Limb (tissue), 2 donors: ENCODE measurements around the gene TIPRL.
"Not testable (repeated sequence)": the region's sequence is repeated elsewhere in the genome, so short reads cannot be mapped to it uniquely, and the experiment has no call there.

Source experiments
- DNase-seq, 2 donors: peaks; one replicate each; pipeline ENCODE4 v3.0.0-alpha.2; 2016; ENCODE audit errors: extremely low spot score in 2 of 2

TIPRL gene

DNA sequence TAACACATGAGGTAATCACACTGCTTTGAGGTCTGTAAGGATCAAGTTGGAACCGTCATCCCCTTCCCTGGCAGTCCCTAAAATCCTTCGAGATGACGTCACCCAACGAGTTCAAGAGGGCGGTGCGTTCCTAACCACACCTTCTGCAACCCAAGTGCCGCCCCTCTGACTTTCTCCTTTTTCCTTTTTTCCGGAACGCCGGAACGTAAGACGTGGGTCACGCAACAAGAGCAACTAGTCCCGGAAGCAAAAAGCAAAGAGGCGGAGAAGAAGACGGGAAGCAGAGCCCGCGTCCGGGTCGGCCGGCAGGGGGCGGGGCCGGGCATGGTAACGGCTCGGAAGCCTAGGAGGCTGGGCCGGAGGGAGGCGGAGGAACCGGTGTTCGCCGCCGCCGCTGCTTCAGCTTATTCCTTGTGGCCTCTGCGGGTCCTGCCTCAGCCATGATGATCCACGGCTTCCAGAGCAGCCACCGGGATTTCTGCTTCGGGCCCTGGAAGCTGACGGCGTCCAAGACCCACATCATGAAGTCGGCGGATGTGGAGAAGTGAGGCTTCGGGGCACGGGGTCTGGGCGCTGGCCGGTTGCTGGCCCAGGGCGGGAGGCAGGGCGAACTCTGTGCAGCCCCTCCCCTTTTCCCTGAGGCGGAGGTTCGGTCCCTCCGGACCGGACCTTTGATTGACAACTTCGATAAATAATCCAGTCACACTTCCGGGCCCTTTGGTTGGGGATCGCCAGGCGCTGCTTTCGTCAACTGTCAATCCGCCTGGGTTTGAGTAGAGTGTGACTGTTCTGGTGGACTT, at the start of gene TIPRL:
TIPRL (plus strand) TSS at position 325 of the 800 bp plus-strand sequence; CDS start at position 441, 116 bp downstream.
- DNase-seq, result peak; percentile 98

DNA sequence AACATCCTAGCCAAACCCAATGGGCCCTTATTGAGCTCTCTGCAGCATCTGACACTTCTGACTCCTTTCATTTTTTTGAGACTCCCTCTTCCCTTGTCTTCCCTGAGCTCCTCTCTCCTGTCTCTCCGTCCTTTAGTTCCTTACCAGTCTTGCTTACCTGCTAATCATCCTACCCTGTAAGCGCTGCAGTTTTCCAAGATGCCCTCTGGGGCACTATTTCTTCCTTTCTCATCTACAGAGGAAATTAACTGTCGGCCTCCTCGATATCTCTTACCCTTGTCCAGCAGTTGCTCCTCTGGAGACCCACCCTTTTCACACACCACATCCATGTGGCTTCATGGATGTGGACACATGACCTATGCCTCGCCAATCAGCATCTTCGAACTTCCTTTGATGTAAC, 48.8 kb upstream of the TIPRL start:
- no peak for DNase-seq

DNA sequence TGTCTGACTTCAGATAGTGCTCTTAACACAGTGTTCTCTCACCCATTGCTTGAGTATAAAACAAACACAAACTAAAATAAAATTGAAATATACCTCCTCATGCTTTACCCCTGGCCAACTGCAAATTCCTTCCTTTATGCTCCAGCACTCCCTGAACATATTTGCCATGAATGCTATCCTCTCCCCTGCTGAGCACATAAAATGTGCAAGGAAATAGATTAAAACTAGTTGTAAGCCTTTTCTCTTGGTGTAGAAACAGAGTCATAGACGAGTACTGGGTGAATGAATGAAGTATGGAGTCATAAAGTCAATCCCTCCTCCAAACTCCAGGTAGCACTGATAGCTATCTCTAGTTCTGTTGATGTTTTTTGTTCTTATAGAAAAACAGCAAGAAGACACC, 44.6 kb upstream of the TIPRL start:
- DNase-seq, result no peak

- DNase-seq, result no peak
Measured at GRCh38 chr1:168134642-168135041, 44.1 kb upstream of the TIPRL start.

DNA sequence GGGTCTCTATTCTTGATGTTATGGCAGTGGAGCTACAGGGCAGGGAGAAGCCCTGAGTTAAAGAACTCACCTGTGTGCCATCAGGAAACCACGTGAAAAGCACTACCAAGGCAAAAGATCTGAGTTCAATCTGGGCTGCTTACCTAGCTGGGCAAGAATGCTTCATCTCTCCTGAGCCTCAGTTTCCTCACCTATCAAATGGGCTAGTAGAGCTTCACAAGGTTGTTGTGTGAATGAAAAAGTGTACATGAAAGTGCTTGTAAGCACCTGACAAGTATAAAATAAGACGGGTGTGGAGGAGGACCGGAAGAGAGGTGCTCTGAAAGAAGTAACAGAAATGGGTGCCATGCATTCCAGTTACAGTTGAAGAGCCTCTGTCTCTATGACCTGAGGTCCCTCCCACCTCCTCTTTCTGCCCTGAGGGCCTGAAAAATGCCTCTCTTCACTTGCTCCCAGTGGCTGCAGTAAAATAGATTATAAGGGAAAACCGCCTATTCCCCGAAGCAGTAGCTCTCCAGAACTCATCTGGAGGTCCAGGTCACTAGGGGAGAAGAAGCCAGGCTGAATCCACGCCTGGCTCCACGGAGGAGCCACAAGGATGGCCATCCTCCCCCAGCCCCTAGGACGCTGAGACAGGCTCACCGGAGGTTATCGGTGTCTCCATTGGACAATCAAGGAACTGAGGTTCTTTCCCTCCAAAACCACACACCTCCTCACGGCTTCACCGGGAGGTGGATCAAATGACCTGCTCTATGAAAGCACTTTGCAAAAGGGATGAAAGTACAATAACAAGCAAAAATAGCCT, 43.4 kb upstream of the TIPRL start:
- no peak for DNase-seq

GRCh38 chr1:168135921-168136708, 42.6 kb upstream of the TIPRL start:
- DNase-seq, result no peak

- peak; percentile 64 to 85 for DNase-seq
Measured at GRCh38 chr1:168136709-168137514, 41.9 kb upstream of the TIPRL start, which contains the start of gene GPR161. GPR161 (minus strand) TSS chr1:168136930; CDS start chr1:168104850, 32,080 bp downstream.

DNA sequence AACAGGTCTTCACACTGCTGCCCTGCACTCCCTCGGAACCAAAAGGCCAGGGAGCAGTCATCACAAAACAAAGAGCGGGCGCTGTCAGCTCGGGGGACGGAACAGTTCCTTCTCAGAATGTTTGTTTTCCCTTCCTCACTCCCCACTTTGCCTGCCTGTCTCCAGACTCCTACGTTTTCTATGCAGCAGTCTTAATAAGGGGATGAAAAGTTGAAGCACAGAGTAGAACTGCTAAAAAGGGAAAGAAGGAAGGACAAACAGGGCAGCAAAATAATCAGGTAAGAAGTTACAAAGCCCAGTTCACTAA, 41.3 kb upstream of the TIPRL start:
- no peak for DNase-seq

DNA sequence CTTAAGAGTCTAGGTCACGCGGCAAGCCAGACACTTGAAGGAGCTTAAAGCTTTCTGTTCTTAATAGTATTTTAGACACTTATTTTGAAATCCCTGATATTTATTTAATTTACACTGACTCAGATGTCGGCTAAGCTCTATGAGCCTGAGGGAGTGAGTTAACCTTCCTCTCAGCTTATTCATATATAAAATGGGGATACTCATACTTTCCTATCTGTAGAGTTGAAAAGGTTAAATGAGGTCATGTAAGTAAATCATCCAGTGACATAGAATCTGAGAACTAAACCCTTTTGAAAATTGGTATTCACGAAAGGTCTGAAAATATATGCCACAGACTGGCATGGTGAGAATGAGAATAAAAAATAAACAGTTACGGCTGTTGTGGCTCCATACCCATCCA, 40.6 kb upstream of the TIPRL start:
- no peak for DNase-seq

DNA sequence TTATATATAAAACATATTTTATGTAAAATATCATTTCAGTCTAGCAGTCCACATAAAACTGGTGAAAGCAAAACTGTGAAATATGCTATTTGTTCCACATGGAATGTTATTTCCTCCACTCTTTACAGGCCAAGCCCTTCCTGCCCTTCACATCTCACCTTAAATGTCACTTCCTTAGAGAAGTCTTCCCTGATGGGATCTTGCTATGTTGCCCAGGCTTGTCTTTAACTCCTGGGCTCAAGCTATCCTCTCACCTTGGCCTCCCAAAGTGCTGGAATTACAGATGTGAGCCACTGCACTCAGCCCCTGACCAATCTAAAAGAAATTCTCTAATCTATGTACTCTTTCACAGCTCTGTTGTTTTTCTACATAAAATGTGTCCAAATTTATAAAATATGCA, 39.7 kb upstream of the TIPRL start:
- no peak for DNase-seq

DNA sequence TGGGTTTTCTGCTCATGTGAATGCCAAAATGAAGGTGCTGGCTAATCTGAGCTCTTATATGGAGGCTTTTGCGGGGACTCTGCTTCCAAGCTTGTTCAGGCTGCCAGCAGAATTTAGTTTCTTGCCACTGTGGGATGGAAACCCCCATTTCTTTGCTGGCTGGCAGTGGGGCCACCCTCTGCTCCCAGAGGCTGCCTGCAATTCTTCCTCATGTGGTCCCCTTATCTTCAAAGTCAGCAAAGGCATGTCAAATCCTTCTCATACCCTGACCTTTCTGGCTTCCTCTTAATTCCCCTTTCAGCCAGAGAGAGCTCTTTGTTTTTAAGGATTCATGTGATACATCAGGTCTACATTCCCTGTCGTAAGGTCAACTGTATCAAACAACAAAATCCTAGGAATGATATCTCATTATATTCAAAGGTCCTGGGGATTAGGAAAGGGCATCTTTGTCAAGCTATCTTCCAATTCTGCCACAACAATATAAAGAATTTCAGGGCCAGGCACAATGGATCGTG, 36.8 kb upstream of the TIPRL start:
- DNase-seq, result no peak

GRCh38 chr1:168145184-168146159, 33.3 kb upstream of the TIPRL start:
- DNase-seq, result peak; percentile 78 to 90

DNA sequence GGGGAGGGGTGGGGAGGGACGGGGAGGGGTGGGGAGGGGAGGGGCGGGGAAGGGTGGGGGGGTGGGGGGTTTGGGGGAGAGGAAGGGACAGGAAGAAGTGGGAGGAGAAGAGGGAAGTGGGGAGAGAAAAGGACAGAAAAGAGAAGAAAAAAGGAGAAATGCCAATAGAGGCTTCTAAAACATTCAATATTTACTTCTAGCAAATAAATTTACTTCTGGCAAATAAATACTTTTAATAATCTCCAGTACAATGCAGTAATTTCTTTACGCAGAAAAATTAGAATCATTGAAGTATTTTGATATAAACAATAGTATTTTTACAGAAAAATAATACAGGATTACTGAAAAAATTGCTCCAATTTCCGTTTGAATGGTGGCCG, 32.6 kb upstream of the TIPRL start:
- DNase-seq, result no peak

DNA sequence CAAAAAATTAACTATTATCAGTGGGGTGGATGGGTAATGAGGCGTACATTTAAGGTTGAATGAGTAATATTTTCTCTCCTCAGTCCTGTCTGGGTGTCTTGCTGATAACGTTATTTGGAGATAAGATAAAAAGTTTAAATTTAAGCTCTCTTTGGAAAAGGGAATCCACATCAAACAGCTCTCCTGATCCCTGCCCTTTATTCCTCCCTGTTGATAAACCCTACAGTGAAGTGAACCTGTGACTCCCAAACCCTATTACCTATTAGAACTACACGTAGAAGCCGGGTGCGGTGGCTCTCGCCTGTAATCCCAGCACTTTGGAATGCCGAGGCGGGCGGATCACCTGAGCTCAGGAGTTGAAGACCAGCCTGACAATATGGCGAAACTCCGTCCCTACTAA, 32.1 kb upstream of the TIPRL start:
- DNase-seq, result no peak

- no peak for DNase-seq
Measured at GRCh38 chr1:168148916-168149315, 29.8 kb upstream of the TIPRL start.

- no peak for DNase-seq
Measured at GRCh38 chr1:168150283-168150682, 28.5 kb upstream of the TIPRL start.

DNA sequence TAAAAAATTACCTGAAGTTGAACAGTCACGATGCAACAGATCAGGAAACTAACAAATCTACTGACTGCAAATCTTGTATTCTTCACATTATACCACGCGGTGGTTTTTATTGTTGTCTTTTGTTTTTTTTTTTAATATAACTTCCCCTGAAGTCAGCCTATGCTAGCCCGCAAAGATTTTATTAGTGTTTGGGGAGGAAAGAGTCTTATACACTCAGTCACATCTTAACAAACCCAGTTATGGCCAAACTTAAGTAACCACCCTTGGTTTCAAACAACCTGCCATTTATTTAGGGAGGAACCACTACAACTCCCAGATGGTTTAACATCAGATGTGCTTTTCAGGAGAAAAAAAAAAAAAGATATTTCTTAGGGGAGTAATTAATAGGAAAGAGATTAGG, 26.8 kb upstream of the TIPRL start:
- no peak for DNase-seq

DNA sequence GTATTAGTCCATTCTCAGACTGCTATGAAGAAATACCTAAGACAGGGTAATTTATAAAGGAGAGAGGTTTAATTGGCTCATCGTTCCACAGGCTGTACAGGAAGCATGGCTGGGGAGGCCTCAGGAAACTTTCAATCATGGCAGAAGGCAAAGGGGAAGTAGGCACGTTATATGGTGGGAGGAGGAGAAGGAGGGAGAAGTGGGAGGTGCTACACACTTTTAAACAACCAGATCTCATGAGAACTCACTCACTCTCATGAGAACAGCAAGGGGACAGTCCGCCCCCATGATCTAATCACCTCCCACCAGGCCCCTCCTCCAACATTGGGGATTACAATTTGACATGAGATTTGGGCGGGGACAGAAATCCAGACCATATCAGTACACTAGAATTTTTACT, 24.1 kb upstream of the TIPRL start:
- not testable (repeated sequence) for DNase-seq

- no peak for DNase-seq
Measured at GRCh38 chr1:168155910-168156309, 22.9 kb upstream of the TIPRL start.

GRCh38 chr1:168157638-168158037, 21.1 kb upstream of the TIPRL start:
- no peak for DNase-seq
